Large intestine (tissue), 3 donors: ENCODE data around the gene PCSK6. TPM values are rescaled to one million over a fixed set of nuclear protein-coding genes. Genes with fewer than 3 reads are reported as not detected.

Experiments used
- DNase-seq, 2 donors: peaks; one replicate each; pipeline versions ENCODE4 v3.0.0 to v3.0.0-alpha.2; 2013
- H3K27ac ChIP-seq: one replicate; pipeline ENCODE4 v1.5.1; 2013; ENCODE audit warnings: low read length
- H3K27me3 ChIP-seq: 2 replicates; pipeline ENCODE4 v1.6.1; 2013; ENCODE audit warnings: low read length; ENCODE audit not compliant: control insufficient read depth, insufficient read depth
- H3K36me3 ChIP-seq: 2 replicates; pipeline ENCODE4 v1.6.1; 2013; ENCODE audit warnings: low read length; ENCODE audit not compliant: control insufficient read depth, insufficient read depth
- H3K4me1 ChIP-seq: one replicate; pipeline ENCODE4 v1.6.1; 2013; ENCODE audit warnings: low read length; ENCODE audit not compliant: control insufficient read depth, insufficient read depth
- H3K4me3 ChIP-seq: one replicate; pipeline ENCODE4 v1.5.1; 2013; ENCODE audit warnings: low read length
- H3K9me3 ChIP-seq: one replicate; pipeline ENCODE4 v1.6.1; 2013; ENCODE audit warnings: mild to moderate bottlenecking, low read depth, low read length, moderate library complexity; ENCODE audit not compliant: control insufficient read depth
- WGBS: methylation state at CpG from one replicate; pipeline ENCODE4 v1.1.5; 2013; ENCODE audit warnings: low lambda C conversion rate; ENCODE audit not compliant: insufficient coverage; 5-methylcytosine and 5-hydroxymethylcytosine counted together
- polyA plus RNA-seq: library from polyadenylated mRNA; unstranded; fragments of 120-200 nt; gene quantifications from one replicate; pipeline ENCODE4 v1.2.1, GENCODE V29; 2013

PCSK6 gene
- polyA plus RNA-seq, 1 donor, result 22.2 TPM

DNA sequence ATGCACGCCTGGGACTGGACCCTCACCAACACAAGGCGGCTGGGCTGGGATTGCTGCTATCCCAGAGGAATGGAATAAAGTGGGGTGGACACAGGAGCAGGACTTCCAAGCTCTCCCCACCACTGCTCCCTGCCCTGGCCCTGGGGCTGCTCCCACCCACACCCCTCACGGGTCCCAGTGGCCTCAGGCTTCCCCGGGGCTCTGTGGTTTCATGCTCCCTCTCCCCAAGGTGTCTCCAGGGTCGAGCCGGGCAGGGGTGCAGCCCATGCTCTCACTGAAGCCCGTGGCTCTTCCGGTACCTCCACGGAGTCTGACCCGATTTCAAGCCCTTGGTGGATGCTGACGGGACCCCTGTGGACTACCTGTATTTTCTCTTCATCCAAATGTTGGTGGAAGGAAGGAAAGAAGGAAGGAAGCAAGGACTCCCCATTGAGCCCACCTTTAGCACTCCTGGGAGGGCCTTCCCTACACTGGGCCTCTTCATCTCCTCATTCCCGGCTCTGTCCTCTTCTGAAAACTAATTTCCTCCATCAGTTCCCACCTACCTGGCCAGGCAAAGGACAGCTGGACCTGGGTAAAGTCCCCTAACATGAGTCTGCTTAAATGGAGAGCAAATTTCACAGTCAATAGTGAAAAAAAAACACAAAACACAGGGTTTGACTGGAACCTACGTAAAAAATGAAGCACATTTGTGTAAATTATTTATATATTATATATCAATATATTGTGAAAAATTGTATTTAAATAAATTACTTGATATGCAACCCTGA lies 44.0 kb upstream of the PCSK6 start:
- no peaks in the 10 kb centered on the region for H3K9me3 ChIP-seq
- no peak overlapping the region for H3K4me3 ChIP-seq
- H3K4me1 ChIP-seq, result peaks cover 8% of the 10 kb centered on the region
- no peaks in the 10 kb centered on the region for H3K36me3 ChIP-seq
- no peak for DNase-seq
- no peaks in the 10 kb centered on the region for H3K27me3 ChIP-seq
- H3K27ac ChIP-seq, result no peak overlapping the region
- WGBS, result 100% methylated on average over 1 of the region's 13 CpGs

DNA sequence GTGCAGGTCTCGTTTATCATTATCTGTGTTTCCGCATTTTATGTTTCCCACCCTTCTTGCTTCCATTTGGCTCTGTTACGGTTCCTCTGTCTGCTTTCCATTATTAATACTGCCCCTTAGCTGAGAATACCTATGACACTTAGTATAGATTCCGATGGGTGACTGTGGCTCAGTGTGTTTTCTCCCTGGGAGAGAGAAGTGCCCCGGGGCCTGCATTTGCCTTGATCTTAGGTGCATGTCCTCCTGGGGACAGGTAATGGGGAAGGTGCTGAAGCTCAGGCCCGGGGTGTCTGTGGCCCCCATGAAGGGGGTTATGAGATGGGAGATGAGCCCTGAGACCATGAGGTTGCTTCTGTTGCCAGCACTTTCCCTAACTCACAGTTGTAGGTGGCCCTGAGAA lies 43.4 kb upstream of the PCSK6 start:
- Histone ChIP-seq H3K4me3 (no peak overlapping the region), H3K27ac (no peak overlapping the region), H3K4me1 (peaks cover 14% of the 10 kb centered on the region), H3K9me3 (no peaks in the 10 kb centered on the region), H3K36me3 (no peaks in the 10 kb centered on the region), H3K27me3 (no peaks in the 10 kb centered on the region)
- DNase-seq, result no peak
- 83% methylated on average over 1 of the region's 6 CpGs for WGBS

DNA sequence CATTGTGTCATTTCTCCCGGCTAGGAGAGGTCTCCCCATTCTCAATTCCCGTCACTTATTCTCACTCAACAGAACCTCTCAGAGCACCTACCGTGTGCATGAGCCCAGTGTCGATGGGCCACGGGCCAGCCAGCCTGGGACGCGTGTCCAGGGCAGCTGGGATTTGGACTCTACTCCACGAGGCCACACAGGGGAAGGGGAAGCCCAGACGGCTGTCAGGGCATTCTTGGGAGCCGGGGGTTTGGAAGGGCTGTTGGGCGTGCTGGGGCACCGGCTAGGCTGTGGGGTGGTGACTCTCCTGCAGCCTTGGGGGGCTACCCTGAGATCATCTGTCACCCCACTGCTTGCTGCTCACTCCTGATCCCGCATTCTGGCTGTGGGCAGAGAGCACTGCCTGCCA lies 41.7 kb upstream of the PCSK6 start:
- no peak overlapping the region for H3K27ac ChIP-seq
- H3K4me3 ChIP-seq, result no peak overlapping the region
- no peak for DNase-seq
- no peaks in the 10 kb centered on the region for H3K27me3 ChIP-seq
- no CpG with 5 or more reads among the region's 13 CpGs for WGBS
- H3K9me3 ChIP-seq, result no peaks in the 10 kb centered on the region
- no peaks in the 10 kb centered on the region for H3K36me3 ChIP-seq
- H3K4me1 ChIP-seq, result peaks cover 23% of the 10 kb centered on the region

DNA sequence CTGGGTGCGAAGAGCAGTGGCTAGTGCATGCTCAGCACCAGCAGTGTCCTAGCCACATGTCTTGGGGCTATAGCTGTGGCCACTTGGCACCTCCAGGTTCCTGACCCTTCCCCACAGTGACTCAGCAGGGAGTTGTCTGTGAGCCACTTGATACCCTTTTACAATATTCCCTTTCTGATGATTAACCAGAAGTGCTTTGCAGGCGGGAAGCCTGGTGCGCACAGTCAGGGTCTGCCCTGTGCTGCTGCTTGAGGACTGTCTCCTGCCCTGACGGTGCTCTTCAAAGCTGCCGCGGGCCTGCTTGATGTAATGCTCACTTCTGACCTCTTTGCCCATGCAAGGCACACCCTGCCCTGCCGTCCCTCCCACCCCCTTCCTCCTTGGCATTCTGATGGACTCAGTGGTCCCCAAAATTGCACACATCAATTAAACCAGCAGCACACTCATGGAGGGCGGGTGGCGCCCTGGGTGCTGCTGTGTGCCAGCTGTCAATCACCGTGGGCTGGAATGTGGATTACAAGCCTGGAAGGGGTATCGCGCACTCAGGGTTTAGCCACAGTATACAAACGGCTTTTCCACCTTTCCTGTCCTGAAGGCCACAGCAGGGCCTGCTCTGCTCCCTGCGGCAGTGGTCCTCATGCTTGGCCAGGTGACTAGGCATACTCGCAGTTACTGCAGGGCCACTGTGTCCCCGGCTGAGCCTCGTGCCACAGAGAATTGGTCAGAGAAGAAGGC lies 40.9 kb upstream of the PCSK6 start:
- H3K27ac ChIP-seq, result no peak overlapping the region
- no peaks in the 10 kb centered on the region for H3K27me3 ChIP-seq
- DNase-seq, result no peak
- no peaks in the 10 kb centered on the region for H3K9me3 ChIP-seq
- H3K4me1 ChIP-seq, result peaks cover 23% of the 10 kb centered on the region
- no CpG with 5 or more reads among the region's 17 CpGs for WGBS
- no peaks in the 10 kb centered on the region for H3K36me3 ChIP-seq
- H3K4me3 ChIP-seq, result no peak overlapping the region

DNA sequence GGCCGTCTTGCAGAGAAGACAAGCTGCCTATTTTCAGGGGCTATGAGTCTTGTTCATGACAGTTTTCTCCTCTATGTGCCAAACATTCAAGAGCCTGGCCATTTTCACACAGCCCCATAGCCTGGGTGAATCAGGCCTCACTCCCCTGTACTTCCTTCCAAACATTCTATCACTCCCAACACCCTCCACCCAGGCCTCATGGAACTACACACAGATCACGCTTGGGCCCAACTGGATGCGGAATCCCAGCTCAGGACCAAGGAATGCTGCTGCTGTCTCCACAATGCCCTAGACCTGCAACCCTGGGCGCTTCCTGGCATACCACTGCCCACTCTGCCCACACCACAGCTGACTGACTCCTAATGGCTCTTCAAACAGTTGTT lies 39.4 kb upstream of the PCSK6 start:
- no peak for DNase-seq
- no peaks in the 10 kb centered on the region for H3K9me3 ChIP-seq
- no peaks in the 10 kb centered on the region for H3K36me3 ChIP-seq
- H3K4me1 ChIP-seq, result peaks cover 23% of the 10 kb centered on the region
- WGBS, result 0% methylated on average over 1 of the region's 4 CpGs
- H3K27ac ChIP-seq, result no peak overlapping the region
- no peak overlapping the region for H3K4me3 ChIP-seq
- no peaks in the 10 kb centered on the region for H3K27me3 ChIP-seq

DNA sequence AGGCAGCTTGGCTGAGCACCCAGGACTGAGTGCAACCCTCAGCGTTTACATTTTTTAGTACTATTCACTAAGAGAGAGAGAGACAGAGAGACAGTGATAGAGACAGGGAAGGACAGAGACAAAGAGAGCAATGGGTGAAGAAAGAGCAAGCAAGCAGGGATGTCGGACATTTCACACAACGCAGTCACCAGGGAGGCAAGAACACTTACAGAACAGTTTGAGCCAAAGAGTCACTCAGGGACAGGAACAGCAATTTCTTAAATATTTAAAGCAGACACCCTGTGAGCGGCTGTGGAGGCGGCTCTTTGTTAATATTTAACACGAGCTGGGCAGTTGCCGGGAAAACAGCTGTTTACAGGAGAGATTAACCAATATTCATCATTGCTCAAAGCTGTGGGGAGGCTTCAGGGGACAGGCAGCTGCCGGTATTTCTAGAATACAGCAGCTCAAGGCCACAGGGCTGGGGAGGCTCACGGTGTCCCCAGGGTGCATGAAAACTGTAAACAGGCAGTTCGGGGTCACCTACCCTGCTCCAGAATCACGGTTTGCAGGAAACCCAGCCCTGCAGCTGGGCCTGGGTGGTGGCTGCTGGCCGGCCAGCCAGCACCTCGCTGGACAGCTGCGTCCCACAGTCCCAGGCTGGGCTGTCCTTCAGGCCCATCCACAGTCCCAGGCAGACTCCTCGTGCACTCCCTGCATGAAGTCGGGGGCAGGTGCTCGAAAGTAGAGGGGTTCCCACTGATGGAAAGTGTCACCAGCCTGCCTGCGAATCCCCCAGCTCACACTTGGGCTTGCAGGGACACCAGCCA lies 38.8 kb upstream of the PCSK6 start:
- peak; percentile 24 to 64 for DNase-seq
- H3K36me3 ChIP-seq, result no peaks in the 10 kb centered on the region
- no peak overlapping the region for H3K4me3 ChIP-seq
- no peaks in the 10 kb centered on the region for H3K9me3 ChIP-seq
- H3K4me1 ChIP-seq, result peaks cover 23% of the 10 kb centered on the region
- H3K27me3 ChIP-seq, result no peaks in the 10 kb centered on the region
- H3K27ac ChIP-seq, result peak overlapping the region; percentile 36
- no CpG with 5 or more reads among the region's 18 CpGs for WGBS

DNA sequence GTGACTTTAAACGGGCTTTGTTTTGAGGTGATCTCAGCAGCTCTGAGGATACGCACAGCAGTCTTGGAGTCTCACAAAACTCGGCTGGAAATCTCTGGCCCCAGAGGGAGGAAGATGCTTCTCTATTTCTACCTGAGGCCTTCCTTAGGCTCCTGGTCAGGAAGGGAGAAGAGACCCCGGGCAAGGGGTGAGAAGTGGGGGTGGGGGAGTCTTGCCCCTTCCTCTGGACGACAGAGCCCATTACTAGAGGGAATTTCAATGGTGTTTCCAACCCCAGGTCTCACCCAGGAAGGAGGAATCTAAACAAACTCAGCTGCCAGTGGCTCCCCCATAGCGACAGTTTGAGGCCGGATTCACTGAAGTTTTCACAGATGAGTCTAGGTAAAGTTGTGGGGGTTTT lies 37.4 kb upstream of the PCSK6 start:
- peaks cover 27% of the 10 kb centered on the region for H3K4me1 ChIP-seq
- no peak for DNase-seq
- H3K27me3 ChIP-seq, result no peaks in the 10 kb centered on the region
- H3K36me3 ChIP-seq, result no peaks in the 10 kb centered on the region
- no CpG with 5 or more reads among the region's 7 CpGs for WGBS
- H3K9me3 ChIP-seq, result no peaks in the 10 kb centered on the region
- H3K27ac ChIP-seq, result no peak overlapping the region
- H3K4me3 ChIP-seq, result no peak overlapping the region

DNA sequence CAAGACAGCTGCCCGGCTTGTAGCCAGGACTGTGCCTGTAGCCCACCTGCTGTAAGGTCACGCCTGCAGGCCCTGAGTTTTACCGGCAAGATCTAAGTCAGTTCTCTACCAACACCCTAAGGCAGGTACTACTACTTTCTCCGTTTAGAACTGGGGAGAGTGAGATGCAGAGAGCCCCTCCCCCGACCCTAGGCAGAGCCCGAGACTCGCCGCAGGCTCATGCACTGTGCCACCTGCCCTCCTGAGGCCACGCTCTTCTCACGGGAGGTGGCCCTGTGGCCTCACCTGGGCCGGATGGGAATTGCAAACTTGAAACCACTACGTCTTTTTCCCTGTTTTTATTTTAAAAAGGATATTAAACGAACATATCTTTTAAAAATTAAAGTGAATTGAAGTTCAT lies 36.9 kb upstream of the PCSK6 start:
- no peak for DNase-seq
- whole genome bisulfite sequencing, result 100% methylated on average over 1 of the region's 13 CpGs
- Histone ChIP-seq H3K36me3 (no peaks in the 10 kb centered on the region), H3K27ac (no peak overlapping the region), H3K4me1 (peaks cover 27% of the 10 kb centered on the region), H3K9me3 (no peaks in the 10 kb centered on the region), H3K4me3 (no peak overlapping the region), H3K27me3 (no peaks in the 10 kb centered on the region)

DNA sequence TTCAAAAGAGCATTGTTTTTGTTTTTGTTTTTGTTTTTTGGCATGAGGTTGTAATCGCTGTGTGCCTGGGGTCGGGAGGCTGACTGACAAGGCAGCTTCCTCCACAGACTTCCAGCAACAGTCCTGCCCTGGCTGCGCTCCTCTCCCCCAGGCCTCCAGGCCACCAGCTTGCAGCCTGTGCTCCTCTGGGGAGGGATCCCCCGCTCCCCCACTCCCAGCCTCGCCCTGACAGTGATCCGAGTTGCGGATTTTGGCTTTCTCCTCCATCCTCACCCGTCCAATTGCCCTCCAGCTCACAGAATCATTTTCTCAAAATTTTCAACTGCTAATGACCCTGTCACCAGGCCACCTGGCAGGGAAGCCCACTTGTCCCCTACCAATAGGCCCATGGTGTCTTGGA lies 36.5 kb upstream of the PCSK6 start:
- no peaks in the 10 kb centered on the region for H3K9me3 ChIP-seq
- no peak for DNase-seq
- peaks cover 27% of the 10 kb centered on the region for H3K4me1 ChIP-seq
- H3K36me3 ChIP-seq, result no peaks in the 10 kb centered on the region
- no peak overlapping the region for H3K27ac ChIP-seq
- H3K27me3 ChIP-seq, result no peaks in the 10 kb centered on the region
- no peak overlapping the region for H3K4me3 ChIP-seq
- WGBS, result no CpG with 5 or more reads among the region's 8 CpGs

DNA sequence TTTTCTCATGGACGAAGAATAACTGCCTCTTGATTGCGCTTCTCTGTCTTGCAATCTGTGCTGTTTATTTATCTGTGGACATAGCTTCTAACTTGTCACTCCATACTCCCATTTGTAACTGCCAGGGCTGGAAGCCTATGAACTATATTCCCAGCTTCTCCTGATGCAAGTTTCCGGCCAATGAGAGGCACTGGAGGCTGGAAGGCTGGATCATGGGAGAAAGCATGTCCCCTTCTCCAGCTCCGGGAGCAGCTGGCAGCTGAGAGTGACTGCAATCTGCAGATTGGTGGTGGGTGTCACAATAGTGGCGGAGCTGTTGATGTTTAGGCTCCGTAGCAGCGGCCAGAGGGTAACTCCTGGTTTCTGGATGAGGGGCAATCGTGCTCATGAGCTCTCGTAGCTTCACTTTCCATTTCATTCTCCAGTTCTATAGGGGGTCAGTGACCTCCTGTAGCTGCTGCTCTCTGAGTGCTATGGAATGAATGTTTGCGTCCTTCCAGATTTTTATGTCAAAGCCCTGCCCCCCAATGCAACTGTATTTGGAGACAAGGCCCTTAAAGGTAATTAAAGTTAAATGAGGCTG lies 35.7 kb upstream of the PCSK6 start:
- no peak overlapping the region for H3K27ac ChIP-seq
- H3K4me1 ChIP-seq, result peaks cover 27% of the 10 kb centered on the region
- H3K36me3 ChIP-seq, result no peaks in the 10 kb centered on the region
- H3K4me3 ChIP-seq, result no peak overlapping the region
- no peak for DNase-seq
- H3K9me3 ChIP-seq, result no peaks in the 10 kb centered on the region
- WGBS, result 95% methylated on average over 2 of the region's 10 CpGs
- no peaks in the 10 kb centered on the region for H3K27me3 ChIP-seq
